Body of pancreas (tissue), 4 donors: Measurements from ENCODE around the gene PNKP.

Source experiments
- POLR2A ChIP-seq, 3 donors: fragments of 450-650 bp; IDR thresholded peaks; one replicate each; pipeline ENCODE4 v1.6.1; 2016; ENCODE audit warnings: antibody characterized with exemption in 3 of 3, mild to moderate bottlenecking in 2 of 3
- TF ChIP-seq, protein P1 (sequence below), 7 experiments: fragments of 450-650 bp in 4 of 7; fragments of 200-600 bp in 3 of 7; sonication (generic) in 3 of 7; IDR thresholded peaks; one replicate each; pipeline ENCODE4 v1.5.1; 2016 to 2019; ENCODE audit warnings: antibody characterized with exemption in 7 of 7

GRCh38 chr19:49848938-49849337, 18.4 kb downstream of the PNKP start:
- TF ChIP-seq POLR2A (IDR thresholded peaks at IDR 0.05) = no peak
- TF ChIP-seq, protein P1, sequence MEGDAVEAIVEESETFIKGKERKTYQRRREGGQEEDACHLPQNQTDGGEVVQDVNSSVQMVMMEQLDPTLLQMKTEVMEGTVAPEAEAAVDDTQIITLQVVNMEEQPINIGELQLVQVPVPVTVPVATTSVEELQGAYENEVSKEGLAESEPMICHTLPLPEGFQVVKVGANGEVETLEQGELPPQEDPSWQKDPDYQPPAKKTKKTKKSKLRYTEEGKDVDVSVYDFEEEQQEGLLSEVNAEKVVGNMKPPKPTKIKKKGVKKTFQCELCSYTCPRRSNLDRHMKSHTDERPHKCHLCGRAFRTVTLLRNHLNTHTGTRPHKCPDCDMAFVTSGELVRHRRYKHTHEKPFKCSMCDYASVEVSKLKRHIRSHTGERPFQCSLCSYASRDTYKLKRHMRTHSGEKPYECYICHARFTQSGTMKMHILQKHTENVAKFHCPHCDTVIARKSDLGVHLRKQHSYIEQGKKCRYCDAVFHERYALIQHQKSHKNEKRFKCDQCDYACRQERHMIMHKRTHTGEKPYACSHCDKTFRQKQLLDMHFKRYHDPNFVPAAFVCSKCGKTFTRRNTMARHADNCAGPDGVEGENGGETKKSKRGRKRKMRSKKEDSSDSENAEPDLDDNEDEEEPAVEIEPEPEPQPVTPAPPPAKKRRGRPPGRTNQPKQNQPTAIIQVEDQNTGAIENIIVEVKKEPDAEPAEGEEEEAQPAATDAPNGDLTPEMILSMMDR (IDR thresholded peaks at IDR 0.05) = no peak
